ENCODE data around the gene EXOC7.

GRCh38 chr17:76137001-76137350 is 33.4 kb upstream of the EXOC7 start:
- TF ChIP-seq ZBTB7A (IDR thresholded peaks at IDR 0.05; ENCODE audit: low read depth) (no peak), EP300 (IDR thresholded peaks at IDR 0.05; ENCODE audit: borderline replicate concordance) (no peak), TAF1 (IDR thresholded peaks at IDR 0.05; ENCODE audit: low read depth) (no peak), YY1 (IDR thresholded peaks at IDR 0.05; ENCODE audit: low read depth) (no peak), RAD21 (IDR thresholded peaks at IDR 0.05; ENCODE audit: low read depth) (no peak), CEBPB (IDR thresholded peaks at IDR 0.05) (no peak), TEAD4 (IDR thresholded peaks at IDR 0.05) (no peak), FOXM1 (IDR thresholded peaks at IDR 0.05; ENCODE audit: borderline replicate concordance, low read depth) (no peak), NFIC (IDR thresholded peaks at IDR 0.05) (no peak), EGR1 (IDR thresholded peaks at IDR 0.05) (no peak)
- TF ChIP-seq, protein P1, sequence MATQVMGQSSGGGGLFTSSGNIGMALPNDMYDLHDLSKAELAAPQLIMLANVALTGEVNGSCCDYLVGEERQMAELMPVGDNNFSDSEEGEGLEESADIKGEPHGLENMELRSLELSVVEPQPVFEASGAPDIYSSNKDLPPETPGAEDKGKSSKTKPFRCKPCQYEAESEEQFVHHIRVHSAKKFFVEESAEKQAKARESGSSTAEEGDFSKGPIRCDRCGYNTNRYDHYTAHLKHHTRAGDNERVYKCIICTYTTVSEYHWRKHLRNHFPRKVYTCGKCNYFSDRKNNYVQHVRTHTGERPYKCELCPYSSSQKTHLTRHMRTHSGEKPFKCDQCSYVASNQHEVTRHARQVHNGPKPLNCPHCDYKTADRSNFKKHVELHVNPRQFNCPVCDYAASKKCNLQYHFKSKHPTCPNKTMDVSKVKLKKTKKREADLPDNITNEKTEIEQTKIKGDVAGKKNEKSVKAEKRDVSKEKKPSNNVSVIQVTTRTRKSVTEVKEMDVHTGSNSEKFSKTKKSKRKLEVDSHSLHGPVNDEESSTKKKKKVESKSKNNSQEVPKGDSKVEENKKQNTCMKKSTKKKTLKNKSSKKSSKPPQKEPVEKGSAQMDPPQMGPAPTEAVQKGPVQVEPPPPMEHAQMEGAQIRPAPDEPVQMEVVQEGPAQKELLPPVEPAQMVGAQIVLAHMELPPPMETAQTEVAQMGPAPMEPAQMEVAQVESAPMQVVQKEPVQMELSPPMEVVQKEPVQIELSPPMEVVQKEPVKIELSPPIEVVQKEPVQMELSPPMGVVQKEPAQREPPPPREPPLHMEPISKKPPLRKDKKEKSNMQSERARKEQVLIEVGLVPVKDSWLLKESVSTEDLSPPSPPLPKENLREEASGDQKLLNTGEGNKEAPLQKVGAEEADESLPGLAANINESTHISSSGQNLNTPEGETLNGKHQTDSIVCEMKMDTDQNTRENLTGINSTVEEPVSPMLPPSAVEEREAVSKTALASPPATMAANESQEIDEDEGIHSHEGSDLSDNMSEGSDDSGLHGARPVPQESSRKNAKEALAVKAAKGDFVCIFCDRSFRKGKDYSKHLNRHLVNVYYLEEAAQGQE (IDR thresholded peaks at IDR 0.05; ENCODE audit: low read depth), result no peak
- TF ChIP-seq, protein P2, sequence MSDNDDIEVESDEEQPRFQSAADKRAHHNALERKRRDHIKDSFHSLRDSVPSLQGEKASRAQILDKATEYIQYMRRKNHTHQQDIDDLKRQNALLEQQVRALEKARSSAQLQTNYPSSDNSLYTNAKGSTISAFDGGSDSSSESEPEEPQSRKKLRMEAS (IDR thresholded peaks at IDR 0.05), result no peak
- TF ChIP-seq, protein P3, sequence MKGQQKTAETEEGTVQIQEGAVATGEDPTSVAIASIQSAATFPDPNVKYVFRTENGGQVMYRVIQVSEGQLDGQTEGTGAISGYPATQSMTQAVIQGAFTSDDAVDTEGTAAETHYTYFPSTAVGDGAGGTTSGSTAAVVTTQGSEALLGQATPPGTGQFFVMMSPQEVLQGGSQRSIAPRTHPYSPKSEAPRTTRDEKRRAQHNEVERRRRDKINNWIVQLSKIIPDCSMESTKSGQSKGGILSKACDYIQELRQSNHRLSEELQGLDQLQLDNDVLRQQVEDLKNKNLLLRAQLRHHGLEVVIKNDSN (IDR thresholded peaks at IDR 0.05), result no peak

All from Ishikawa (cell line).